ENCODE measurements around the gene RAB5B.
"Not testable (repeated sequence)": the region's sequence is repeated elsewhere in the genome, so short reads cannot be mapped to it uniquely, and the experiment has no call there.

The RAB5B gene

DNA sequence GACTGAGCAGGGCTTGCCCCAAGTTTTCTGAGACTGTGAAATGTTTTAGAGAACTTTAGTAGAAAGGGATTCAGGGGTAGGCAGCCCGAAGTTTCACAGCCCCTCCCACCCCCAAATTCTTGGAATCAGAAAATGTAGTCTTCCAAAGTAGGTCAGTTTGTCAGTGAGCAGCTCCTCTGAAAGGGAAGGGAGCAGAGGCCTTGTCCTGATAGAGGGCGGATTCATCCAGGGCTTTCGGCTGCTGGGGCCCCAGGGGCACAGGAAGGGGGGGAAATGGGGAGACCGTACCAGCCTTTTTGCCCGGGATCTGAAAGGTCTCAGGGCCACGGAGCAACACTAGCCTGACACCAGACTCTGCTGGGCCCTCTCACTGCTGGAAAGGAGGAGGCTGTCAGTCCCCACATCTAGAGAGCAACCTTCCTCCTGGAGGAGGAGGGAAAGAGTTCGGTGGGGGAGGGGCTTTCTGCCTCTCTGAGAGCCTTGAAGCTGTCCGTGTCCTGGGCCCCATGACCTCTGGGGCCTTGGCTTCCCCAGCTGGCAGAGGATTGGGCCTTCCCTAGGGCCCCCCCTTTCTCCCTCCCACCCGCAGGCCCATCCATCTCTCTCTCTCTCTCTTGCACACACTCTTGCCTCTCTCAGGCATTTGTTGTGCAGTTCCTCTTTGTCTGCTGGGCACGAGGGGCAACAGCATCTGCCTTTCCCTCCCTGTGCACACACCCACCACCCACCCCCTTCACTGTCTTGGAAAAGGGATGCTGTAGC, 46.7 kb downstream of the RAB5B start, which contains the start of gene IKZF4:
Gene IKZF4 (plus strand): TSS at position 621 of the 762 bp plus-strand sequence. CDS start 451 bp downstream, outside the sequence.
- DNase-seq, result peak; percentile 29

- DNase-seq, result no peak
Measured at GRCh38 chr12:56021889-56022497, 48.1 kb downstream of the RAB5B start.

GRCh38 chr12:56028511-56029165, 54.8 kb downstream of the RAB5B start:
- no peak for DNase-seq

GRCh38 chr12:56029166-56029519, 55.3 kb downstream of the RAB5B start:
- DNase-seq, result no peak

GRCh38 chr12:56029666-56030293, 55.9 kb downstream of the RAB5B start:
- DNase-seq, result peak; percentile 37

DNA sequence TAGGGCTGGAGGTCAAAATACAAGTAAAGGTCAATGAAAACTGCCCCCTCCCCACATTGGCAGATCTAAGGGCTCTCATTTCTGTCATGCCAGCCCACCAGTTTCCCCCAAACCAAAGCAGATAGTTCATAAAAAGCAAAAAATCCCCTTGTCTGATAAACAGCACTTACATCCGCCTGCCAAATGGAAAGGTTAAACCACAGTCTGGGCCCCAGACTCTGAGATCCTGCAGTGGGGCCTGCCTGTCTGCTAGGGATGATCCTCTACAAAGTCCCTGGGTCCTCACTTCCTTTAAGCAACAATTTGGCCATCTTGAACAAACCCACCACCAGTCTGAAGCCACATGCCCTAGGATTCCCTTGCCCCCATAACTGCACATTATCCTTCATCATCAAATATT, 58.1 kb downstream of the RAB5B start:
- peak; percentile 23 for DNase-seq

DNA sequence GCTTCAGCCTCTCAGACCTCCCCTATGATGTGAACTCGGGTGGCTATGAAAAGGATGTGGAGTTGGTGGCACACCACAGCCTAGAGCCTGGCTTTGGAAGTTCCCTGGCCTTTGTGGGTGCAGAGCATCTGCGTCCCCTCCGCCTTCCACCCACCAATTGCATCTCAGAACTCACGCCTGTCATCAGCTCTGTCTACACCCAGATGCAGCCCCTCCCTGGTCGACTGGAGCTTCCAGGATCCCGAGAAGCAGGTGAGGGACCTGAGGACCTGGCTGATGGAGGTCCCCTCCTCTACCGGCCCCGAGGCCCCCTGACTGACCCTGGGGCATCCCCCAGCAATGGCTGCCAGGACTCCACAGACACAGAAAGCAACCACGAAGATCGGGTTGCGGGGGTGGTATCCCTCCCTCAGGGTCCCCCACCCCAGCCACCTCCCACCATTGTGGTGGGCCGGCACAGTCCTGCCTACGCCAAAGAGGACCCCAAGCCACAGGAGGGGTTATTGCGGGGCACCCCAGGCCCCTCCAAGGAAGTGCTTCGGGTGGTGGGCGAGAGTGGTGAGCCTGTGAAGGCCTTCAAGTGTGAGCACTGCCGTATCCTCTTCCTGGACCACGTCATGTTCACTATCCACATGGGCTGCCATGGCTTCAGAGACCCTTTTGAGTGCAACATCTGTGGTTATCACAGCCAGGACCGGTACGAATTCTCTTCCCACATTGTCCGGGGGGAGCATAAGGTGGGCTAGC, 60.9 kb downstream of the RAB5B start:
- peak; percentile 19 for DNase-seq

DNA sequence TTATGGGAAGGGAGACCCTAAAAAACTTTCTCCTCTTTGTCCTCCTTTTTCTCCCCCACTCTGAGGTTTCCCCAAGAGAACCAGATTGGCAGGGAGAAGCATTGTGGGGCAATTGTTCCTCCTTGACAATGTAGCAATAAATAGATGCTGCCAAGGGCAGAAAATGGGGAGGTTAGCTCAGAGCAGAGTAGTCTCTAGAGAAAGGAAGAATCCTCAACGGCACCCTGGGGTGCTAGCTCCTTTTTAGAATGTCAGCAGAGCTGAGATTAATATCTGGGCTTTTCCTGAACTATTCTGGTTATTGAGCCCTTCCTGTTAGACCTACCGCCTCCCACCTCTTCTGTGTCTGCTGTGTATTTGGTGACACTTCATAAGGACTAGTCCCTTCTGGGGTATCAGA, 63.3 kb downstream of the RAB5B start:
- no peak for DNase-seq

GRCh38 chr12:56038022-56038655, 64.3 kb downstream of the RAB5B start:
- no peak for DNase-seq

GRCh38 chr12:56040151-56040550, 66.3 kb downstream of the RAB5B start:
- no peak for DNase-seq

GRCh38 chr12:56040963-56041551, 67.2 kb downstream of the RAB5B start:
- no peak for DNase-seq

- peak; percentile 97 for DNase-seq
Measured at GRCh38 chr12:56041552-56042429, 67.9 kb downstream of the RAB5B start, which contains the start of gene RPS26. Gene RPS26, plus strand, starts transcription at chr12:56041918. Its CDS starts 249 bp downstream, at chr12:56042167.

DNA sequence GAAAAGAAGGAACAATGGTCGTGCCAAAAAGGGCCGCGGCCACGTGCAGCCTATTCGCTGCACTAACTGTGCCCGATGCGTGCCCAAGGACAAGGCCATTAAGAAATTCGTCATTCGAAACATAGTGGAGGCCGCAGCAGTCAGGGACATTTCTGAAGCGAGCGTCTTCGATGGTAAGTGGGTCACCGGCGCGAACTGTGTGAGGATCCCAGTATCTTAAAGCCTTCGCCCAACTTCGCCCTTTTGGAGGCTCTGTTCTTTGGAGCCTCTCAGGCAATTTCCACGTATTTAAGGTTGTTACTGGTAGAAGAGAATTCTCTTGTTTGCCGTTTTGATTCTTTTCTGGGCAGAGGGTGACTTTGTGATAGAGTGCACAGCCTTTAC, 68.5 kb downstream of the RAB5B start:
- DNase-seq, result not testable (repeated sequence)

GRCh38 chr12:56042843-56043242, 69.0 kb downstream of the RAB5B start:
- DNase-seq, result no peak

Data from CD4-positive, alpha-beta T cell treated with Interleukin-15 for 1 hour (primary cell).